Stimulated activated CD4-positive, alpha-beta T cell treated with anti-CD3 and anti-CD28 coated beads, TNF-alpha, amount 100 ng/mL, for 48 hours (primary cell): ENCODE results near the gene NTN1.
"Not testable (repeated sequence)": the region's sequence is repeated elsewhere in the genome, so short reads cannot be mapped to it uniquely, and the experiment has no call there.

Experiments used
- DNase-seq, 3 donors: peaks; one replicate each; pipeline ENCODE4 v3.0.0-alpha.2; 2020; ENCODE audit warnings: low read depth in 3 of 3

The NTN1 gene

GRCh38 chr17:9021158-9021991, at the start of gene NTN1:
NTN1 (plus strand) TSS chr17:9021510; CDS start chr17:9022374, 864 bp downstream.
- DNase-seq = peak in 2 of 3 donors; percentile 27 to 47

DNA sequence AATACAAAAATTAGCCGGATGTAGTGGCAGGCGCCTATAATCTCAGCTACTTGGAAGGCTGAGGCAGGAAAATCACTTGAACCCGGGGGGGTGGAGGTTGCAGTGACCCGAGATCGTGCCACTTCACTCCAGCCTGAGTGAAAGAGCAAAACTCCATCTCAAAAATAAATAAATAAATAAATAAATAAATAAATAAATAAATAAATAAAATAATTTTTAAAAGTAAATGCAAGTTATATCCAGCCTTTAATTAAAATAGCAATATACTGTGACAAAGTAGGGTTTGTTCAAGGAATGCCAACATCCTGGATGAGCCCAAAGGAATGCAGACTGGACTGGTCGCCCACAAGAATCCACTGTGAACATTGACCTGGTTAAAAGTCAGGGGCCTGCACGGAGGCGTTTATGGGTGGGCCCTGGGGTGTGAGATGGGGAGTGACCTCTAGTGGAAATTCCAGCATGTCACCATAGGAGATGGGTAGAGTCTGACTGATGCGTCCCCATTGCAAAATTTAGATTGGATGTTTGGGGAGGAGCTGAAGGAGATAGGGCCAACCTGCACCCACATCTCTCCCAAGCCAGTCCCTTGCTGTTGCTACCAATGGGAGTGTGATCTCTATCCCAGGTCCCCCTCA, 46.1 kb upstream of the NTN1 start:
- no peak for DNase-seq

- no peak for DNase-seq
These were observed 44.7 kb upstream of the NTN1 start for GRCh38 chr17:8976638-8977037.

- no peak for DNase-seq
These were observed 41.6 kb upstream of the NTN1 start for GRCh38 chr17:8979715-8980114.

DNA sequence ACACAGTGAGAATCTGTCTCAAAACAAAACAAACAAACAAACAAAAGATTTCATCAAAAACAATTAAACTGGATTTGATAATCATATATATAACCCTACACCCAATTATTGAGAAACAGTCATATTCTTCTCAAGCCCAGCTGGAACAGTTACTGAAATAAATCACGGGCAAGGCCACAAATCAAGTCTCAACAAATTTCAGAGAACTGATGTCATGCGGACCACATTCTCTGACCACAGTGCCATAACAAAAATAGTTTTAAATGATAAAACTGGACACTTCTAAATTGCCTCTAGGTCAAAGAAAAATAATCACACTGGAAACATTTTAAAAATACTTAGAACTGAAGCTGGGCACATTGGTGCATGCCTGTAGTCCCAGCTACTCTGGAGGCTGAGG, 39.9 kb upstream of the NTN1 start:
- DNase-seq = no peak

GRCh38 chr17:8984225-8984624, 37.1 kb upstream of the NTN1 start:
- DNase-seq = not testable (repeated sequence)

- no peak for DNase-seq
These were observed 36.1 kb upstream of the NTN1 start for GRCh38 chr17:8985054-8985701.

DNA sequence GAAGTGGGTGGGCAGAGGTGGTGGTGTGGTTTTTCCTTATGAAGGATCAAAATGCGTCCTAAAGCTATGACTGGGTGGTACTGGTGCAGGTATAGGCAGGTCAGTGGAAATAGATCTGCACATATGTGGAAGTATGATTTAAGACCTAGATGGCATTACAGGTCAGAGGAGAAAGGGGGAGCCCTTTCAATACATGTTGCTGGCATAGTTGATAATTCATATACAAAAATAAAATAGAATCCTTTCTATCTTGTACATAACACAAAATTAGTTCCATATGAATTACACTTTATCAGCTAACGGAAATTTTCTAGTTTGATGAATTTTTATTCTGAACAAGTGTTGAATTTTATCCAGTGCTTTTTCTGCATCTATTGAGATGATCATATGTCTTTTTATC, 35.0 kb upstream of the NTN1 start:
- no peak for DNase-seq

DNA sequence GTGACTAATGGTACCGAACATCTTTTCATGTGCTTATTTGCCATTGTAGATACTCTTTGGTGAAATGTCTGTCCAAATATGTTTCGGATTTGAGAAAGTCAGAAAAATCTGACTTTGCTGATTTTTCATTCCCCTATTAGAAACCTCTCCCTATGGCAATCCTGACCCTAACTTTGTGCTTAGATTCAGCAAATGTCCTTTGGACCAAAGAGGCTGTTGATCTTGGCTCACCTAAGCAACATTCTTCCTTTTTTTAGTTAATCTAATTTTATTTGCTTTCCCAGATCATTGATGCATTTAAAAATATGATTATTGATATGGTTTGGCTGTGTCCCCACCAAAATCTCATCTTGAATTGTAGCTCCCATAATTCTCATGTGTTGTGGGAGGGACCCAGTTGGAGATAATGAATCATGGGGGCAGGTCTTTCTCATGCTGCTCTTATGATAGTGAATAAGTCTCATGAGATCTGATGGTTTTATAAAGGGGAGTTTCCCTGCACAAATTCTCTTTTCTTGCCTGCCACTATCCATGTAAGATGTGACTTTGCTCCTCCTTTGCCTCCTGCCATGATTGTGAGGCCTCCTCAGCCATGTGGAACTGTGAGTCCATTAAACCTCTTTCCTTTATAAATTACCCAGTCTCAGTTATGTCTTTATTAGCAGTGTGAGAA, 32.9 kb upstream of the NTN1 start:
- not testable (repeated sequence) for DNase-seq

GRCh38 chr17:8991514-8992285, 29.6 kb upstream of the NTN1 start:
- DNase-seq = peak; percentile 48 to 76 (median 67)

DNA sequence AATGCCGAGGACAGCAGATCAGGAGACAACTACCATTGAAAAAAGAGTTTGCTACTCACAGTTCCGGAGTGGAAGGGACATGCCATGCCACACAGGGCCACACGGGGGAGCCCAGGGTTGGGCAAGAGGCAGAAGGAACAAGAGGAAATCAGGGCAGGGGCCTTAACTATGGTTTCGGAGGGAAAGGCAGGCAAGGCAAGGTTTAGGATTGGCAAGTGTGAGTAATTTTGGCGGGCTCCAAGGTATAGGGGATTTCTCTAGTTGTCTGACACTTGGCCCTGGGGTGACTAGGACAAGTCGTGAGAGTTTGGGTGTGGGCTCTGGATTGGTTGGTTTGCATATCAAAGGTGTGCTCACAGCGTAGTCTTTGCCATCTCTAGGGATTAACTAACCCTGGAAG, 27.0 kb upstream of the NTN1 start:
- DNase-seq = peak; percentile 46 to 73 (median 47)

DNA sequence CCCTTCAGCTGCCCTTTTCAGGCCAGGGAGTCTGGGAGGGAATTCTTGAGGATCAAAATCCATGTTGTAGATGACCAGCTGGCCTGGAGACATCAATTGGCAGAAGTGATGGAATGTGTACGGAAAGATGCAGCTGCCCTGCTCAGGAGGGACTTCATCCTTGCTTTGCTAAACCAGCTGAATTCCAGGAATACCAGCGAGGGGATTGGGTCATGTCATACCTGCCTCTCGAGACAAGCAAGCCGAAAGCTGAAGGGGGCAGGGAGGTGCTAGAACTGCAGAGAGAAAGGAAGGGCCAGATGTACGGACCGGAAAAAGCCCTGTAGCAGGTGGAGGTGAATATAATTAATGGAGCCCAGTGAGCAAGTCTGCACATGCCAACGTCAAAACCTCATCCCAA, 25.6 kb upstream of the NTN1 start:
- no peak for DNase-seq

DNA sequence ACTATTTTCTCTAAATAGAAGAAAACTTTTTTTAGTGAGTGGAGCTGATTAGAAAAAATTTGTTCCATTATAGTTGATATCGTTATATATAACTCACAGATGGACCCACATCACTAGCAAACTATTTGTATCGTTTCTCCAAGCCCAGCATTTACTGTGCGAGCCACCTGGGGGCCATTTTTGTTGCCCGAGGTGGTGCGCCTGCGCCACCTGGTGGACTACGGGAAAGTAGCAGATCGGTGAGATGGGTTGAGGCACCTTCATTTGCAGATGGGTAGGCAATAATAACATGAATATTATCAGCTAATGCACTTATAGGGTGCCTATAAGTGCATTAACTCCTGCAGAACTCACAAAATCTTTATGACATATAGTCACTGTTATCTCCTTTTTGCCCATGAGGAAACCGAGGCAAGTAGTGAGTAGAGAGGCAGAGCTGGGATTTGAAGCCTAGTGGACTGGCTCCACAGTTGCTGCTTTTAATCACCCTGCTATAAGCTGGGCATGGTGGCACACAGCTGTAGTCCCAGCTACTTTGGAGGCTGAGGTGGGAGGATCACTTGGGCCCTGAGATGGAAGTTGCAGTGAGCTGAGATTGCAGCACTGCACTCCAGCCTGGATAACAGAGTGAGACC, 23.2 kb upstream of the NTN1 start:
- peak; percentile 56 to 67 (median 66) for DNase-seq

GRCh38 chr17:9001559-9001958, 19.8 kb upstream of the NTN1 start:
- DNase-seq = no peak

- DNase-seq = no peak
These were observed 19.1 kb upstream of the NTN1 start for GRCh38 chr17:9002227-9002605.

DNA sequence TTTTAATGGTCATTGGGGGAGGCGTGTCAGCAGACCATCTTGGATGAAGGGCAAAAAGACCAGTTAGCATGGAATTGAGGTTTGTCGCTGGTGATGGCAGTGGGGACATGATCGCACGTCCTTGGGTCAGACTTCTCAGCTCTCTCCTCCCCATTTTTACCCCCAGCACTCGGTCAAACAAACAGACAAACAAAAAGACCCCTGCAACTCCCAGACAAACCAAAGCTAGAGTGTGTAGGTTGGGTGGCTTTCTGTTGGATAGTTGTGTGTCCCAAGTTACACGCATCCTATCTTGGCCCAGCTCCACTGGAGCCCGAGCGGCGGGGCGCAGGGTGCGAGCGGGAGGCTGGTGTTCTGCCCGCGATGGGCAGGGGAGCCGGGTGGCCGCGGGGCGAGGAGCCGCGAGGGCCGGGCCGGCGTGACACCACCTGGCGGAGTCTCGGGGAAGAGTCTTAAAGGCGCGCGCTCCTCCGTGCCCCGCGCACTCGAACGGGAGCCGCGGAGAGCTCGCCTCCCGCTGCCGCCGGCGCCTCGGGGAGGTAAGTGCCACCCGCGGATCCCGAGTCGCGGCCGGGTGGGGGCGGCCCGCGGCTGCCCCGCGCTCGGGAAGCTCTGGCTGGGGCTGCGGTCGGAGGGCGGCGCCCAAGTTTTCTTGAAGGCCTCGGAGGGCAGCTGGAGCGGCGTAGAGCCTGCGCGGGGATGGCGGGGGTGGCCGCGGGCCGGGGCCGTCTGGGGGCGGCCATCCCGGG, 18.5 kb upstream of the NTN1 start:
- no peak for DNase-seq

DNA sequence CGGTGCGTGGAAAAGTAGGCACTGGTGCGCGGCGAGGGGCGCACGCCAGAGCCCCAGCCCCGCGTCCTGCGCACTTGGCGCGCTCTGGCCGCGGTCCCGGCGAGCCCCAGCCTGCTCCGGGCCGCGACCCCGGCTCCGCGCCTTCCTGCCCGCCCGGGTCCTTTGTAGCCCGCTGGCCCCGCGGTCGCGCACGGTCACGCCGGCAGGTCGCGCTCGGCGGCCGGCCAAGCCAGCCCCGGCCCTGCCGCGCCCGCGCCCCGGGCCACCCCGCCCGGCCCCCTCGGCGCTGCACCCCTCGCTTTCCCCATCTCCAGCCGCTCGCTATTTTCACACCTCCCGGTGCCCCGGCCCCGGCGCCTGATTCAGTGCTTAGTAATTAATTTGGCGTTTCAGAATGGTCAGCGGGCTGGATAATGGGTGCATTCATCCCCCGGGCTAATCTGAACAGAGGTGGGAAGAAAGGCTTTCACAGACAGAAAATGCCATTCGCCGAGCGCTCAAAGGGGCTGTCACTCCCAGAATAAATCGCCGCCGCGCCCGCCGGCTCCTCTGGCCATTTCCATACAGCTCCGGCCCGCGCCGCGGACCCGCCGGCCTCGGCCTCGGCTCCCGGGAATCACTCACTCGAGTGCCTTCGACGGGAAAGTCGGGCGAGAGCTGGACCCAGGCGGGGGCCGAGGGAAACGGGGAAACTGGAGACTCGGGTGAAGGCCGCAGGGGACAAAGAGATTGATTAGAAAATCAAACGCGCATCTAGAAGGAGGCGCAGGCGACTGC, 17.8 kb upstream of the NTN1 start:
- no peak for DNase-seq

DNA sequence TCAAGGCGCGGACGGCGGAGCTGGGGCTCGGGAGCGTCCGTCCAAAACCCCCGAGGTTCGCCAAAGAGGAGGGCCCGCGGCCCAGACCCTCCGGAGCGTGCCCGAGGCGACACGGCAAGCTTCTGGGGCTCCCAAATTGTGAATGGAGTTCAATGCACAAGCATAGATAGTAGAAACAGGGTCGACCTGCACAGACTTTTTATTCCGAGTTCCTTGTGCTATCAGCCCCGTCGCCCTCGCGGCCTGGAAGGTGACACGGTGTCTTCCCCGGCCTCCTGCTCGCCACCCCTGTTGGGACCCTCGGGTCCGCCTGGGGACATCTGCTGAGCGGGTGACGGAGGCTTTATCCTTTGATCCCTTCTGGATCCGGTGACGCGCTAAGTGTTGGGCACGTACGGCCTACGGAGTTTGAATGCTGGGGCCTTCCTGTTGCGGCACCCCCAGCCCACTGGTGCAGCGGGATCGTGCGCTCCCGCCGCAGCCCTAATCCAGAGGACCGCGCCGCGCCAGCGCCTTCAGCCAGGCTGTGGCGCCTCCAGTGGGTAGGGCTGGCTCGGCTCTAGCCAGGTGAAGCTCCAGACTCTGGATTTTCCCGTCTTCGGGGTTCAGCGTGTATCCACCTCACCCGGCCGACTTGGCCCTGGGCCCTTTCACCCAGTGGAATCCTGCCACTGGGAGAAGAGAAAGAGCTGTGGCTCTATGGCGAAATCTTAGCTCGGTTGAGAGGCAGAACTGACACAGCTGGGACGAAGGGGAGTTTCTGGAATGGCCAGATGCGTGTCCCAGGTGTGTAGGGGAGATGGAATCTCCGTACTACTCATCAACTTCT, 17.0 kb upstream of the NTN1 start:
- DNase-seq = no peak

GRCh38 chr17:9004961-9005285, 16.4 kb upstream of the NTN1 start:
- no peak for DNase-seq
